ENCODE data around the gene EFCAB6.

The EFCAB6 gene

DNA sequence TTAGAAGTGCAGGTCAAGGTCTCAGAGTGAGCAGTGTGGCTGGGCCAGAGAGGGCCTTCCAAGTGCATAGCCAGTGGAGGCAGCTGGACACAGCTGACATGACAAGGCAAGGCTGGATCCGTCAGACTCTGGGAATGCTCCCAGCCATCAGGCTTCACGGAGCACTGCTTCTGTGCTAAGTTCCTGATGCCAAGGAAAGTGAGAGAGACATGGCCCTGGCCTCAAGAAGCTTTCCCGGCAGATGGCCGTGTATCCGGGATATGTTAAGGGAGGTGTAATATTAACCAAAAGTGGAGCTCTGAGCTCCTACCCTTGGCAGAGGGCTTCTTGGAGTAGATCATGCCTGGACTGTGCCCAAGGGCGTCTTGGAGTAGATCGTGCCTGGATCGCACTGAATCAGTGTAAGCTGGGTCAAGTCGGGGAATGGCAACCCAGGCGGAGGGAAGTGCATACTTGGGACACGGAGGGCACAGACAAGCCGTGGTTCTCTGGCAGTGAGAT, 7.4 kb upstream of the EFCAB6 start:
- TF ChIP-seq, protein P1, sequence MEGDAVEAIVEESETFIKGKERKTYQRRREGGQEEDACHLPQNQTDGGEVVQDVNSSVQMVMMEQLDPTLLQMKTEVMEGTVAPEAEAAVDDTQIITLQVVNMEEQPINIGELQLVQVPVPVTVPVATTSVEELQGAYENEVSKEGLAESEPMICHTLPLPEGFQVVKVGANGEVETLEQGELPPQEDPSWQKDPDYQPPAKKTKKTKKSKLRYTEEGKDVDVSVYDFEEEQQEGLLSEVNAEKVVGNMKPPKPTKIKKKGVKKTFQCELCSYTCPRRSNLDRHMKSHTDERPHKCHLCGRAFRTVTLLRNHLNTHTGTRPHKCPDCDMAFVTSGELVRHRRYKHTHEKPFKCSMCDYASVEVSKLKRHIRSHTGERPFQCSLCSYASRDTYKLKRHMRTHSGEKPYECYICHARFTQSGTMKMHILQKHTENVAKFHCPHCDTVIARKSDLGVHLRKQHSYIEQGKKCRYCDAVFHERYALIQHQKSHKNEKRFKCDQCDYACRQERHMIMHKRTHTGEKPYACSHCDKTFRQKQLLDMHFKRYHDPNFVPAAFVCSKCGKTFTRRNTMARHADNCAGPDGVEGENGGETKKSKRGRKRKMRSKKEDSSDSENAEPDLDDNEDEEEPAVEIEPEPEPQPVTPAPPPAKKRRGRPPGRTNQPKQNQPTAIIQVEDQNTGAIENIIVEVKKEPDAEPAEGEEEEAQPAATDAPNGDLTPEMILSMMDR (conservative IDR thresholded peaks at IDR 0.05; ENCODE audit: low read depth) = no peak
- CTCF ChIA-PET = interaction anchor here (0.7 kb wide), 1 partner anchor 15 kb away, joined by 3 read pairs; no protein-coding TSS in a partner anchor
- DNase-seq (ENCODE audit: low spot score) = no peak
- POLR2A ChIA-PET (ENCODE audit: low non-redundant PET) = no interaction called here
- H3K27ac ChIP-seq = no peak overlapping the region

DNA sequence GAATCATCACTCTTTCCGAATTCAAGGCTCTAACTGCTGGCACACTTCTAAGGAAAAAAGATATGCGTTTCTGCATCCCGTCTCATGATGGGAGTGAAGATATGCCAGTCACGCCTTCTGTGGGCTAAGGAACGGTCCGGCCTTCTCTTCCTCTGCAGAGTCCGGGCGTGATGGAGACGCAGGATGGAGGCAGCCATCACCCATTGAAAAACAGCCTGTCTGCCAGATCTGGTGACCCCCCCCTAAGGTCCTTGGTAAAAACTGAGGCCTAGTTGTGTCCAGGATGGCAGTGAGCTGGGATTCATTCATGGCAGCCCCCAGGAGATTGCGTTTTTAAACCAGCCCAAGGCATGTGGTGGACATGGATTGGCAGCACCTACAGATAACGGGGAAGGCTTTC, 6.9 kb upstream of the EFCAB6 start:
- ChIA-PET POLR2A (ENCODE audit: low non-redundant PET) (no interaction called here), CTCF (interaction anchor here (0.7 kb wide), 1 partner anchor 15 kb away, joined by 3 read pairs; no protein-coding TSS in a partner anchor)
- TF ChIP-seq, protein P1 (conservative IDR thresholded peaks at IDR 0.05; ENCODE audit: low read depth) = no peak
- no peak for DNase-seq (ENCODE audit: low spot score)
- H3K27ac ChIP-seq = no peak overlapping the region

DNA sequence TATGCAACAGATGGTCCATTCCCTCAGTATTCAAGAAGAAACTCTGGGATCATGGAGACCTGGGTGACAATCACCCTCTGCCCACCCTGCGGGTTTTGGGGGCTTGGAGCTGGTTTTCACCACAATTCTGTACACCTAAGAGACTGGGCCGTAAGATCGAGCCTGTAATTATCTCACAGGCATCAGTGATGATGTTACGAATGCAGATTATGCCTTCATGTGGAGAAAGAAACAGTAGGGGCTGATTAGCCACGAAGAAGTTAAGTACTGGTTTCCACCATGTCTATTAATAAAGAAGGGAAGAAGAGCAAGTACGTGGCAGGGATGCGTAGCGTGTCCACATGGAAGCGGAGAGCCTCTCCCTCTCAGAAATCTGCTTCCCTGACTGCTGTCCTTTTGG, 5.3 kb upstream of the EFCAB6 start:
- no peak overlapping the region for H3K27ac ChIP-seq
- CTCF ChIA-PET = no interaction called here
- TF ChIP-seq, protein P1 (conservative IDR thresholded peaks at IDR 0.05; ENCODE audit: low read depth) = no peak
- POLR2A ChIA-PET (ENCODE audit: low non-redundant PET) = interaction anchor here (0.7 kb wide), 1 partner anchor 456 kb away, joined by 4 read pairs; no protein-coding TSS in a partner anchor
- DNase-seq (ENCODE audit: low spot score) = no peak

DNA sequence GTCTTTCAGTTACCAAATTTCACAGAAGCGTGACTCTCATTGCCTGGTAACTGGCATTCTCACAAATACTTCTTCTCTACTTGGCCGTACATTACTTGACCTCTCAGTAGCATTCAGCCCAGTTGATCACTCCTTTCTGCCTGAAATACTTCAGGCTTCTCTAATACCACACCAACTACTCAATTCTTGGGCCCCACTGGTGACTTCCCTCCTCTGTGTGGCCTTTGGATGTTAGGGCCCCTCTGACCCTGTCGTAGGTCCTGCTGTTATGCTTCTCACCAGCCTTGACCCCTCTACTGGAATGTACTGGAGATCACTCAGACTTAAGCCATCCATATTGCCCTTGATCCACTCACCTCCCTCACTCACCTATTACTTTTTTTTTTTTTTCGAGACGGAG, 2.2 kb upstream of the EFCAB6 start:
- DNase-seq (ENCODE audit: low spot score) = no peak
- ChIA-PET POLR2A (ENCODE audit: low non-redundant PET) (no interaction called here), CTCF (no interaction called here)
- TF ChIP-seq, protein P1 (conservative IDR thresholded peaks at IDR 0.05; ENCODE audit: low read depth) = no peak
- no peak overlapping the region for H3K27ac ChIP-seq

DNA sequence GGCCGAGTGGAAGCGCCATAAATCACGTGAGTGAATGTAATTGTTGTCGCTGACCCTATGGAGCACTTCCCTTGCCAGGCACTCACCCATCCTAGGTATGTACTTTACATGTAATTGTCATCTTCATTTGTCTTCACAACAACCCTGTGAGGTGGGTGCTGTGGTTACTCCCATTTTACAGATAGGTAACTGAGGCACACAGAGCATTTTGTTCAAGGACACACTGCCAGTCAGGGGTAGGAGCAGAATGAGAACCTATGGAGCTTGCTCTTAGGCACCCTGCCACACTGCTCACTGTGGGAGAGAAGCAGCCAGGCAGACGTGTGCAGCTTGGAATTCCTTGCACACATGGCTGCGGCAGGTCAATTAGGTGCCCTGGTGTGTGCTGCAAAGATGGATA, 785 bp upstream of the EFCAB6 start:
- no peak for DNase-seq (ENCODE audit: low spot score)
- ChIA-PET CTCF (interaction anchor here (0.6 kb wide), 2 partner anchors 35 to 423 kb away, joined by 3 to 5 read pairs; no protein-coding TSS in a partner anchor), POLR2A (ENCODE audit: low non-redundant PET) (no interaction called here)
- TF ChIP-seq, protein P1 (conservative IDR thresholded peaks at IDR 0.05; ENCODE audit: low read depth) = no peak
- peak overlapping the region; percentile 76 for H3K27ac ChIP-seq

DNA sequence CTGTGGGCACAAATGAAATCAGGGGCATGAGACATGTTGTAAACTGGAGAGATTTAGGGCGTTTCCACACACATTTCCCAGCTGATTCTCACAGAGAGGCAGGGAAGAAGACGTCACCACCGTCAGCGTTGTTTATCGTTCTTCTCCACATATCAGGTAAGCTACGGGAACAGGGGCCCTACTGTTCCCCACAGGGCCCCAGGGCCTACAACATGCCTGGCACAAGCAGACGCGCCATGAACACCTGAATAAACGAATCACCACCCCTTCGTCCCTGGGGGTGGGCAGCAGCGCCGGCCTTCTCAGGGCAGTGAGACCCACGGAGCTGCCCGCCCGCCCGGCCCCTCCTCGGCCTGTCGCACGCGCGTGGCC, 342 bp downstream of the EFCAB6 start:
- CTCF ChIA-PET = no interaction called here
- H3K27ac ChIP-seq = peak overlapping the region; percentile 76
- DNase-seq (ENCODE audit: low spot score) = peak; percentile 16
- TF ChIP-seq, protein P1 (conservative IDR thresholded peaks at IDR 0.05; ENCODE audit: low read depth) = no peak
- POLR2A ChIA-PET (ENCODE audit: low non-redundant PET) = interaction anchor here (0.6 kb wide), 1 partner anchor 23 kb away, joined by 3 read pairs; no protein-coding TSS in a partner anchor

Data from RWPE1 (cell line).